ENCODE results near the gene TXNDC2. TPM values are rescaled to one million over a fixed set of nuclear protein-coding genes. Genes with fewer than 3 reads are reported as not detected.

TXNDC2 gene
- total RNA-seq, 1 experiment from 2014 or later = 0.28 TPM

GRCh38 chr18:9860682-9861081, 25.1 kb upstream of the TXNDC2 start:
- no peak overlapping the region for H2BK5ac ChIP-seq (ENCODE audit: insufficient read length, low read length)
- Mint-ChIP-seq H3K9me3 (peaks cover 10% of the 10 kb centered on the region in 2 experiments), H3K27ac (no peak overlapping the region), H3K4me1 (peaks cover 0 to 1% of the 10 kb centered on the region in 2 experiments; a peak in 3 of 4 replicates), H3K4me3 (no peak overlapping the region), H3K36me3 (ENCODE audit: insufficient read depth in 1 of 3, low read depth in 3 of 3) (peaks cover 5 to 7% (median 6%) of the 10 kb centered on the region in 3 experiments), H3K27me3 (ENCODE audit: low read depth) (no peaks in the 10 kb centered on the region; the same call in 1 of the 2 replicates)
- no peak overlapping the region for H2BK20ac ChIP-seq (ENCODE audit: low read depth, low read length, poor library complexity, severe bottlenecking)
- H3K4ac ChIP-seq (ENCODE audit: low read depth, low read length) = no peak overlapping the region
- H3K27me3 ChIP-seq (ENCODE audit: insufficient read depth, low read length) = no peaks in the 10 kb centered on the region
- no peak overlapping the region for H2AFZ ChIP-seq (ENCODE audit: low read length)
- no peak overlapping the region for H4K8ac ChIP-seq (replicated peaks; ENCODE audit: insufficient read length, low read depth, low read length)
- no peaks in the 10 kb centered on the region for H3K4me1 ChIP-seq (ENCODE audit: insufficient read depth, low read length)
- no peak overlapping the region for H3T11ph ChIP-seq (ENCODE audit: low read length)
- no peaks in the 10 kb centered on the region for H3K9me3 ChIP-seq (ENCODE audit: control insufficient read depth, low read depth, low read length)
- H3K23ac ChIP-seq (ENCODE audit: insufficient read length, low read depth, low read length) = no peak overlapping the region
- H2BK120ac ChIP-seq (ENCODE audit: low read depth, low read length, poor library complexity, severe bottlenecking) = no peak overlapping the region
- no peak overlapping the region for H3K18ac ChIP-seq (ENCODE audit: insufficient read length, low read depth, low read length)
- H2BK12ac ChIP-seq (ENCODE audit: insufficient read length, low read depth, low read length) = no peak overlapping the region
- H3K56ac ChIP-seq (ENCODE audit: insufficient read length, low read depth, low read length) = no peak overlapping the region
- H4K5ac ChIP-seq (ENCODE audit: insufficient read length, low read depth, low read length) = no peak overlapping the region
- H3K79me1 ChIP-seq (ENCODE audit: insufficient read depth, low read depth, low read length, poor library complexity, severe bottlenecking) = no peaks in the 10 kb centered on the region
- no peak overlapping the region for H2AK5ac ChIP-seq (ENCODE audit: insufficient read length, low read length)
- WGBS (ENCODE audit: extremely low coverage, insufficient read length, low lambda C conversion rate) = no CpG with 5 or more reads among the region's 4 CpGs
- TF ChIP-seq CTCF (conservative IDR thresholded peaks at IDR 0.05) = no peak
- no peak for DNase-seq
- no peak overlapping the region for H3K14ac ChIP-seq (ENCODE audit: insufficient read depth, low read length)
- no peak overlapping the region for H3K9ac ChIP-seq (ENCODE audit: extremely low read depth, insufficient read length, low read length)
- H3K27ac ChIP-seq (ENCODE audit: insufficient read length, low read depth, low read length) = no peak overlapping the region
- no peaks in the 10 kb centered on the region for H4K20me1 ChIP-seq (ENCODE audit: control insufficient read depth, insufficient read depth, insufficient read length)
- no peak overlapping the region for H3K4me2 ChIP-seq (ENCODE audit: insufficient read depth, insufficient read length, low read length)
- H3K79me2 ChIP-seq (ENCODE audit: insufficient read depth, low read length) = no peaks in the 10 kb centered on the region
- H3K23me2 ChIP-seq (ENCODE audit: insufficient read length, low read depth, low read length, poor library complexity, severe bottlenecking) = no peaks in the 10 kb centered on the region
- no peak overlapping the region for H2BK15ac ChIP-seq (ENCODE audit: low read depth, low read length)
- no peak overlapping the region for H4K91ac ChIP-seq (ENCODE audit: insufficient read length, low read depth, low read length)

All from H9 (cell line).